Measurements from ENCODE around the gene FIBCD1.

DNA sequence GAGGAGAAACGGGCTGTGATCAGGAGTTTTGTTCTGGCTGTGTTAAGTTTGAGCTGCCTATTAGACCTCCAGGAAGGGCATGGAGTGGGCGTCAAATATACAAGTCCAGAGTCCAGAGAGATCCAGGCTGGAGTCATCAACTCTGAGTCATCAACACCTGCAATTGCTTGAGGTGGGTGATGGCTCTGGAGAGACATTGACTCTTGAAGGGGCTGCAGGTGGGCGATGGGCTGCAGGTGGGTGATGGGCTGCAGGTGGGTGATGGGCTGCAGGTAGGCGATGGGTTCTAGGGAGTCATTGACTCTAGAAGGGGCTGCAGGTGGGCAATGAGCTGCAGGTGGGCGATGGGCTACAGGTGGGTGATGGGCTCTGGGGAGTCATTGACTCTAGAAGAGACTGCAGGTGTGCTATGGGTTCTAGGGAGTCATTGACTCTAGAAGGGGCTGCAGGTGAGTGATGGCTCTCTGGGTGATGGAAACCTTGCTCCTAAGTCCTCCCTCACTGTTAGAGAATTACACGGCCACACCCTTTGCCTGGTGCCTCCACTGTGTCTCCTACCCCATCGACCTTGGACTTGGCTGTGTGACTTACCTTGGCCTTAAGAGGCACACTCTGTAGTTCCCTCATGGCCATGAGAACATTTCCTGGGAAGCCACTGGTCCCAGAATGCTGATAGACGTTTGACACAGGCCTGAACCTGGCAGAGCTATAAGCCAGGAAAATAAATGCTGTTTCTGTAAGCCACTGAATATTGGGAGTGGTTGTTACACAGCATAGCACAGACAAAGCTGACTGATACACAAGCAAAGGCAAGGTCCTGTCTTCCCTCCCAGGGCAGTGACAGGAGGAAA, 10.4 kb upstream of the FIBCD1 start:
- TF ChIP-seq, protein P1, sequence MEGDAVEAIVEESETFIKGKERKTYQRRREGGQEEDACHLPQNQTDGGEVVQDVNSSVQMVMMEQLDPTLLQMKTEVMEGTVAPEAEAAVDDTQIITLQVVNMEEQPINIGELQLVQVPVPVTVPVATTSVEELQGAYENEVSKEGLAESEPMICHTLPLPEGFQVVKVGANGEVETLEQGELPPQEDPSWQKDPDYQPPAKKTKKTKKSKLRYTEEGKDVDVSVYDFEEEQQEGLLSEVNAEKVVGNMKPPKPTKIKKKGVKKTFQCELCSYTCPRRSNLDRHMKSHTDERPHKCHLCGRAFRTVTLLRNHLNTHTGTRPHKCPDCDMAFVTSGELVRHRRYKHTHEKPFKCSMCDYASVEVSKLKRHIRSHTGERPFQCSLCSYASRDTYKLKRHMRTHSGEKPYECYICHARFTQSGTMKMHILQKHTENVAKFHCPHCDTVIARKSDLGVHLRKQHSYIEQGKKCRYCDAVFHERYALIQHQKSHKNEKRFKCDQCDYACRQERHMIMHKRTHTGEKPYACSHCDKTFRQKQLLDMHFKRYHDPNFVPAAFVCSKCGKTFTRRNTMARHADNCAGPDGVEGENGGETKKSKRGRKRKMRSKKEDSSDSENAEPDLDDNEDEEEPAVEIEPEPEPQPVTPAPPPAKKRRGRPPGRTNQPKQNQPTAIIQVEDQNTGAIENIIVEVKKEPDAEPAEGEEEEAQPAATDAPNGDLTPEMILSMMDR (conservative IDR thresholded peaks at IDR 0.05; ENCODE audit: low read depth in 2 of 2): no peak
- TF ChIP-seq, protein P2, sequence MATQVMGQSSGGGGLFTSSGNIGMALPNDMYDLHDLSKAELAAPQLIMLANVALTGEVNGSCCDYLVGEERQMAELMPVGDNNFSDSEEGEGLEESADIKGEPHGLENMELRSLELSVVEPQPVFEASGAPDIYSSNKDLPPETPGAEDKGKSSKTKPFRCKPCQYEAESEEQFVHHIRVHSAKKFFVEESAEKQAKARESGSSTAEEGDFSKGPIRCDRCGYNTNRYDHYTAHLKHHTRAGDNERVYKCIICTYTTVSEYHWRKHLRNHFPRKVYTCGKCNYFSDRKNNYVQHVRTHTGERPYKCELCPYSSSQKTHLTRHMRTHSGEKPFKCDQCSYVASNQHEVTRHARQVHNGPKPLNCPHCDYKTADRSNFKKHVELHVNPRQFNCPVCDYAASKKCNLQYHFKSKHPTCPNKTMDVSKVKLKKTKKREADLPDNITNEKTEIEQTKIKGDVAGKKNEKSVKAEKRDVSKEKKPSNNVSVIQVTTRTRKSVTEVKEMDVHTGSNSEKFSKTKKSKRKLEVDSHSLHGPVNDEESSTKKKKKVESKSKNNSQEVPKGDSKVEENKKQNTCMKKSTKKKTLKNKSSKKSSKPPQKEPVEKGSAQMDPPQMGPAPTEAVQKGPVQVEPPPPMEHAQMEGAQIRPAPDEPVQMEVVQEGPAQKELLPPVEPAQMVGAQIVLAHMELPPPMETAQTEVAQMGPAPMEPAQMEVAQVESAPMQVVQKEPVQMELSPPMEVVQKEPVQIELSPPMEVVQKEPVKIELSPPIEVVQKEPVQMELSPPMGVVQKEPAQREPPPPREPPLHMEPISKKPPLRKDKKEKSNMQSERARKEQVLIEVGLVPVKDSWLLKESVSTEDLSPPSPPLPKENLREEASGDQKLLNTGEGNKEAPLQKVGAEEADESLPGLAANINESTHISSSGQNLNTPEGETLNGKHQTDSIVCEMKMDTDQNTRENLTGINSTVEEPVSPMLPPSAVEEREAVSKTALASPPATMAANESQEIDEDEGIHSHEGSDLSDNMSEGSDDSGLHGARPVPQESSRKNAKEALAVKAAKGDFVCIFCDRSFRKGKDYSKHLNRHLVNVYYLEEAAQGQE (IDR thresholded peaks at IDR 0.05; ENCODE audit: unreplicated experiment): no peak
- TF ChIP-seq ZNF114 (CRISPR knock-in tag; IDR thresholded peaks at IDR 0.05) (no peak), ZNF331 (CRISPR knock-in tag; IDR thresholded peaks at IDR 0.05; ENCODE audit: low read depth) (no peak), POLR2AphosphoS5 (IDR thresholded peaks at IDR 0.05; ENCODE audit: low read depth) (no peak), EZH2 (IDR thresholded peaks at IDR 0.05; ENCODE audit: low read depth, unreplicated experiment) (no peak), EZH2phosphoT487 (IDR thresholded peaks at IDR 0.05; ENCODE audit: unreplicated experiment) (no peak)
- TF ChIP-seq, protein P3, sequence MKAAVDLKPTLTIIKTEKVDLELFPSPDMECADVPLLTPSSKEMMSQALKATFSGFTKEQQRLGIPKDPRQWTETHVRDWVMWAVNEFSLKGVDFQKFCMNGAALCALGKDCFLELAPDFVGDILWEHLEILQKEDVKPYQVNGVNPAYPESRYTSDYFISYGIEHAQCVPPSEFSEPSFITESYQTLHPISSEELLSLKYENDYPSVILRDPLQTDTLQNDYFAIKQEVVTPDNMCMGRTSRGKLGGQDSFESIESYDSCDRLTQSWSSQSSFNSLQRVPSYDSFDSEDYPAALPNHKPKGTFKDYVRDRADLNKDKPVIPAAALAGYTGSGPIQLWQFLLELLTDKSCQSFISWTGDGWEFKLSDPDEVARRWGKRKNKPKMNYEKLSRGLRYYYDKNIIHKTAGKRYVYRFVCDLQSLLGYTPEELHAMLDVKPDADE (IDR thresholded peaks at IDR 0.05): no peak

Measured in GM23338 (cell line).